ENCODE data around the gene SLC9A6. TPM values are rescaled to one million over a fixed set of nuclear protein-coding genes. Genes with fewer than 3 reads are reported as not detected.
"Not testable (repeated sequence)": the region's sequence is repeated elsewhere in the genome, so short reads cannot be mapped to it uniquely, and the experiment has no call there.

SLC9A6 gene
- total and polyA plus RNA-seq, 4 donors, result 7.0 to 17.2 (median 15.7) TPM

- intact Hi-C loops (cut with DNase I), result not testable (repeated sequence)
Measured at GRCh38 chrX:136091898-136092297, 106.7 kb downstream of the SLC9A6 start.

GRCh38 chrX:136094962-136095361 lies 109.7 kb downstream of the SLC9A6 start:
- Histone ChIP-seq H3K4me1 (ENCODE audit: control insufficient read depth in 1 of 2, insufficient read depth in 2 of 2, low read length in 2 of 2) (no peaks in the 10 kb centered on the region), H3K27me3 (ENCODE audit: control insufficient read depth in 1 of 2, insufficient read depth in 2 of 2, low read length in 1 of 2) (no peaks in the 10 kb centered on the region), H3K27ac (ENCODE audit: low read depth in 1 of 2, low read length in 2 of 2) (no peak overlapping the region), H3K9me3 (ENCODE audit: control insufficient read depth, low read length) (no peaks in the 10 kb centered on the region), H3K4me3 (ENCODE audit: low read length in 2 of 2) (no peak overlapping the region), H3K36me3 (ENCODE audit: control insufficient read depth in 1 of 2, insufficient read depth in 2 of 2, low read length in 1 of 2) (no peaks in the 10 kb centered on the region)
- WGBS, 2 donors, result 76 to 87% methylated on average over 3 of the region's 3 CpGs
- intact Hi-C loops (cut with DNase I), result no loop called here
- ATAC-seq (ENCODE audit: low FRiP score), result no peak
- no peak for DNase-seq

More at GRCh38 chrX:136091898-136092297, 106.7 kb downstream of the SLC9A6 start:
- not testable (repeated sequence) for H3K4me3 ChIP-seq (ENCODE audit: low read length in 2 of 2); H3K9me3 ChIP-seq (ENCODE audit: control insufficient read depth, low read length); H3K4me1 ChIP-seq (ENCODE audit: control insufficient read depth in 1 of 2, insufficient read depth in 2 of 2, low read length in 2 of 2); H3K27ac ChIP-seq (ENCODE audit: low read depth in 1 of 2, low read length in 2 of 2); H3K36me3 ChIP-seq (ENCODE audit: control insufficient read depth in 1 of 2, insufficient read depth in 2 of 2, low read length in 1 of 2); DNase-seq; ATAC-seq (ENCODE audit: low FRiP score); H3K27me3 ChIP-seq (ENCODE audit: control insufficient read depth in 1 of 2, insufficient read depth in 2 of 2, low read length in 1 of 2)
- 84 to 98% methylated on average over 6 of the region's 6 CpGs for WGBS, 2 donors

Other genes with a start within 250 kb of the SLC9A6 start
- gene CT45A3, start 217.2 kb upstream of the SLC9A6 start, total RNA-seq, result not detected
- gene CT45A3, start 217.2 kb upstream of the SLC9A6 start, polyA plus RNA-seq, result not detected
- gene CT45A5, start 199.9 kb upstream of the SLC9A6 start, total RNA-seq, result not detected
- gene CT45A5, start 199.9 kb upstream of the SLC9A6 start, polyA plus RNA-seq, result not detected
- not detected for gene CT45A6, start 182.6 kb upstream of the SLC9A6 start, total RNA-seq
- not detected for gene CT45A6, start 182.6 kb upstream of the SLC9A6 start, polyA plus RNA-seq
- not detected for gene CT45A2, start 165.4 kb upstream of the SLC9A6 start, total RNA-seq
- not detected for gene CT45A2, start 165.4 kb upstream of the SLC9A6 start, polyA plus RNA-seq
- not detected for gene CT45A7, start 148.2 kb upstream of the SLC9A6 start, total RNA-seq
- not detected for gene CT45A7, start 148.2 kb upstream of the SLC9A6 start, polyA plus RNA-seq
- not detected for gene CT45A8, start 130.9 kb upstream of the SLC9A6 start, total RNA-seq
- gene CT45A8, start 130.9 kb upstream of the SLC9A6 start, polyA plus RNA-seq, result not detected
- gene CT45A9, start 113.6 kb upstream of the SLC9A6 start, total RNA-seq, result not detected
- gene CT45A9, start 113.6 kb upstream of the SLC9A6 start, polyA plus RNA-seq, result not detected
- not detected for gene CT45A10, start 92.0 kb upstream of the SLC9A6 start, total RNA-seq
- gene CT45A10, start 92.0 kb upstream of the SLC9A6 start, polyA plus RNA-seq, result not detected
- not detected for gene SAGE1, start 91.7 kb upstream of the SLC9A6 start, total RNA-seq
- not detected for gene SAGE1, start 91.7 kb upstream of the SLC9A6 start, polyA plus RNA-seq
- gene MMGT1, start 11.4 kb upstream of the SLC9A6 start, total RNA-seq, result 10 to 100 TPM; 27.8 to 33.1 TPM
- gene MMGT1, start 11.4 kb upstream of the SLC9A6 start, polyA plus RNA-seq, result 10 to 100 TPM; 19.3 to 25.3 TPM
- gene FHL1, start 162.1 kb downstream of the SLC9A6 start, total RNA-seq, result 1,000 to 10,000 TPM in 1 of 2 donors, 100 to 1,000 TPM in 1; 875 to 2,023 TPM
- 1,000 to 10,000 TPM; 1,215 to 2,126 TPM for gene FHL1, start 162.1 kb downstream of the SLC9A6 start, polyA plus RNA-seq